Measurements from ENCODE around the gene OR4S2.

OR4S2 gene

DNA sequence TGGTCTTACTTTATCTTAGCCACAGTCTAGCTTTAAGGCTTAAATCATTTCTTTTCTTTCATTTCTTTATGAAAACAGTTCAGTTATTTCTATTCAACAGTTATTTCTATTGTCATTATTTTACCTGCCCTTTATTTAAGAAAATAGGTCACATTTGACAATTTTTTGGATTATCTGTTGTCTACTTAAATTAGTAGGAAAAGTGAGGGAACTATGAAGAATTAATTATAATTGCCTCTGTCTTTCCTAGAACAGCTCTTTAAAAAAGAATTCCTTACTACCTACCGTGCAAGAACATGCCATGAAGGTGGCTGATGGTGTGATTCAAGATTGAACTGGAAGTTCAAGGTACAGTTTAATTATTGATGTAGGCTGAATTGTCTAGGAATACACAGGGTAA lies 13.8 kb downstream of the OR4S2 start, which contains the start of gene OR4C6:
OR4C6 (plus strand) TSS at position 301 of the 400 bp plus-strand sequence. CDS start 2,966 bp downstream, outside the sequence.
- no peaks in the 10 kb centered on the region for H3K9me3 ChIP-seq (ENCODE audit: low read depth, low read length)
- no peak for TF ChIP-seq POLR2AphosphoS5 (IDR thresholded peaks at IDR 0.05; ENCODE audit: borderline replicate concordance, low read depth, low read length)
- TF ChIP-seq FOXP2 (optimal IDR thresholded peaks at IDR 0.05; ENCODE audit: control extremely low read depth, extremely low read length, insufficient read depth), result no peak
- no peak for TF ChIP-seq EZH2 (IDR thresholded peaks at IDR 0.05)
- no peak for DNase-seq (ENCODE audit: low read depth, low spot score)

DNA sequence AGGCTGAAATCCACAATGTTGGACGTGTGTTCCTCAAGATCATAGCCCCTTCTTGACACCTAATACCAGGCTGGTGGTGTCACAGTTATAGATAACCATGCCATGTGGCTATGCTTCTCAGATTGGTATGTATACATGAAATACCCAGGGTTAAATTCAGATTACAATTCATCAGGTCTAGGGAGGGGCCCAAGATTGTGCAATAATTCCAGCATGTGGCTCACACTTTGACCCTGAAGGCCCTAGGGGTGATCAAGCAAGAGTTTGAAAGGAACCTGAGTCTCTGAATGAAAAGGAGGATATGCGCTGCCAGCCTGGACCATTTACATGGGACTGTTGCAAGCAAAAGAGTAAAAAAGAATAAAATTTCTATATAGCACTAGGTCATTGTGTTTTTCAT lies 21.2 kb downstream of the OR4S2 start:
- Histone ChIP-seq H3K9ac (ENCODE audit: insufficient read length) (no peak overlapping the region), H3K36me3 (ENCODE audit: insufficient read depth, low read length) (no peaks in the 10 kb centered on the region), H3K4me3 (no peak overlapping the region), H3K9me3 (ENCODE audit: low read depth, low read length) (no peaks in the 10 kb centered on the region), H3K27ac (no peak overlapping the region)
- DNase-seq (ENCODE audit: low read depth, low spot score), result no peak
- no peak for TF ChIP-seq POLR2AphosphoS5 (IDR thresholded peaks at IDR 0.05; ENCODE audit: borderline replicate concordance, low read depth, low read length)
- TF ChIP-seq EZH2 (IDR thresholded peaks at IDR 0.05), result no peak
- TF ChIP-seq FOXP2 (optimal IDR thresholded peaks at IDR 0.05; ENCODE audit: control extremely low read depth, extremely low read length, insufficient read depth), result no peak

More for the DNA sequence above, 13.8 kb downstream of the OR4S2 start, which contains the start of gene OR4C6:
- Histone ChIP-seq H3K36me3 (ENCODE audit: insufficient read depth, low read length) (no peaks in the 10 kb centered on the region), H3K4me3 (no peak within 1 kb of the TSS), H3K9ac (ENCODE audit: insufficient read length) (no peak within 1 kb of the TSS), H3K27ac (no peak within 1 kb of the TSS)

DNA sequence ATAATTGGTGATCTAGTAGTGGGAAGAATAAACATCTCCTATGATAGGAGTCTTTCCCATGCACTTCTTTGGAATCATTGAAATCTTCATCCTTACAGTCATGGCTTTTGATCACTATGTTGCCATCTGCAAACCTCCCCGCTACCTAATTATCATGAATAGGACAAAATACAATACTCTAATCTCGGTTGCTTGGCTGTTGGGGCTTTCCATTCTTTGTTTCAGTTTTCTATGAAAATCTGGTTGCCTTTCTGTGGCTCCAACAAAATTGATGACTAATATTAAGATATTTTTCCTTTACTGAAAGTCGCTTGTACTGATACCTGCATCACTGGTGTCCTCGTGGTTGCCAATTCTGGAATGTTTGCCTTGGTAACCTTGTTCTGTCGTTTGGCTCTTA lies 25.7 kb downstream of the OR4S2 start:
- Histone ChIP-seq H3K9me3 (ENCODE audit: low read depth, low read length) (no peaks in the 10 kb centered on the region), H3K9ac (ENCODE audit: insufficient read length) (no peak overlapping the region), H3K27ac (no peak overlapping the region), H3K4me3 (no peak overlapping the region), H3K36me3 (ENCODE audit: insufficient read depth, low read length) (no peaks in the 10 kb centered on the region)
- DNase-seq (ENCODE audit: low read depth, low spot score), result no peak
- TF ChIP-seq POLR2AphosphoS5 (IDR thresholded peaks at IDR 0.05; ENCODE audit: borderline replicate concordance, low read depth, low read length) (no peak), EZH2 (IDR thresholded peaks at IDR 0.05) (no peak), FOXP2 (optimal IDR thresholded peaks at IDR 0.05; ENCODE audit: control extremely low read depth, extremely low read length, insufficient read depth) (no peak)

DNA sequence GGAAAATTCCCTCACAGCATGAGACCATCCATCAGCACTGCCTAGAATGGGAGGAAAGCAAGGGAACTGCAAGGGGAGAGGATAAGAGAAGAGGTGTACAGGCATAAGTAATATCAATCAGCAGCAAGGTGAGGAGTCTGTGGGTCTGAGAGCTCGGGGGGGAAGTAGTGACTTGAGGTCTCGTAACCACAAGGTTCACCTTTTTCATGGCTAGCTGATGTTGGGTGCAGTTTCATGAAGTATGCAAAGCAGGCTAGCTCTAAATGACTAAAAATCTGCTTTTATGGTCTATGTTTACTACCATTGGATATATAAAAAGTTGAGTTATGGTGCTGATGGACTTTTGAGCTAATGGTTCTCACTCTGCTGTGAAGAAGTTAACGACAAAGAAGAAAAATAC lies 49.7 kb downstream of the OR4S2 start:
- Histone ChIP-seq H3K27ac (no peak overlapping the region), H3K36me3 (ENCODE audit: insufficient read depth, low read length) (no peaks in the 10 kb centered on the region), H3K9me3 (ENCODE audit: low read depth, low read length) (no peaks in the 10 kb centered on the region), H3K9ac (ENCODE audit: insufficient read length) (no peak overlapping the region), H3K4me3 (no peak overlapping the region)
- no peak for DNase-seq (ENCODE audit: low read depth, low spot score)
- TF ChIP-seq EZH2 (IDR thresholded peaks at IDR 0.05) (no peak), FOXP2 (optimal IDR thresholded peaks at IDR 0.05; ENCODE audit: control extremely low read depth, extremely low read length, insufficient read depth) (no peak), POLR2AphosphoS5 (IDR thresholded peaks at IDR 0.05; ENCODE audit: borderline replicate concordance, low read depth, low read length) (no peak)

DNA sequence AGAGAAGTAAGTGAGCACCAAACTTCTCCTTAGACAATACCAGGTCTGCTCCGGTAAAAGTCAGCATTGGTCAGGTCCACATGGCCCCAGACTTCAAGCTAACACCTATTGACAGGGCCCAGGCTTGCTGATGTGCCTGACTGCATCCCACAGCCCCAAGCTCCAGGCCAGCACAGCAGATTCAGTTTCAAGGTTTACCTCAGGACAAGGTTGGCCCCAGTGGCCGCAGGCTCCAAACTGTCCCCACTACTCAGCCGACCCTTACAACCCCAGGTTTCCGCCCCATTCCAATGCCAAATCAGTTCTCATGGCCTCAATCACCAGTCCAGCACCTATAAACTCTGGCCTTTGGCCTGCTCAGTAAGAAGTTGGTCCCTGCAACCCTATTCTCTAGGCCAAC lies 53.3 kb downstream of the OR4S2 start:
- Histone ChIP-seq H3K9me3 (ENCODE audit: low read depth, low read length) (no peaks in the 10 kb centered on the region), H3K27ac (no peak overlapping the region), H3K4me3 (no peak overlapping the region), H3K36me3 (ENCODE audit: insufficient read depth, low read length) (no peaks in the 10 kb centered on the region), H3K9ac (ENCODE audit: insufficient read length) (no peak overlapping the region)
- no peak for DNase-seq (ENCODE audit: low read depth, low spot score)
- TF ChIP-seq FOXP2 (optimal IDR thresholded peaks at IDR 0.05; ENCODE audit: control extremely low read depth, extremely low read length, insufficient read depth) (no peak), POLR2AphosphoS5 (IDR thresholded peaks at IDR 0.05; ENCODE audit: borderline replicate concordance, low read depth, low read length) (no peak), EZH2 (IDR thresholded peaks at IDR 0.05) (no peak)

All from SK-N-MC (cell line).